Heart right ventricle (tissue), 16 donors: Measurements from ENCODE around the gene TRIM36. TPM values are rescaled to one million over a fixed set of nuclear protein-coding genes. Genes with fewer than 3 reads are reported as not detected.
A peak's percentile ranks its signal among the peaks of the same experiment; 100 is the strongest.

Experiments
- ATAC-seq, 8 donors: fragments of 200-7000 bp; cut with Tn5 transposase; one replicate each; pipeline ENCODE4 v1.9.1; 2020; ENCODE audit warnings: mild to moderate bottlenecking in 8 of 8, moderate library complexity in 8 of 8, moderate number of reproducible peaks in 1 of 8
- DNase-seq, 2 donors: peaks; one replicate each; pipeline ENCODE4 v3.0.0-alpha.2; 2020
- H3K27ac ChIP-seq, 10 donors: fragments of 200-600 bp; sonication (generic) in 2 of 10; one replicate each; pipeline versions ENCODE4 v1.5.0 to v1.8.0; 2020 to 2022; ENCODE audit warnings: mild to moderate bottlenecking in 3 of 10
- H3K27me3 ChIP-seq, 7 donors: fragments of 200-600 bp; one replicate each; pipeline ENCODE4 v1.8.0; 2021 to 2022; ENCODE audit warnings: mild to moderate bottlenecking in 2 of 7
- H3K36me3 ChIP-seq, 9 donors: fragments of 200-600 bp; sonication (generic) in 1 of 9; one replicate each; pipeline versions ENCODE4 v1.5.0 to v1.8.0; 2020 to 2022; ENCODE audit warnings: mild to moderate bottlenecking in 2 of 9
- H3K4me1 ChIP-seq, 9 donors: fragments of 200-600 bp; sonication (generic) in 1 of 9; one replicate each; pipeline versions ENCODE4 v1.5.0 to v1.8.0; 2020 to 2022; ENCODE audit warnings: mild to moderate bottlenecking in 4 of 9
- H3K4me3 ChIP-seq, 10 donors: fragments of 200-600 bp; sonication (generic) in 2 of 10; one replicate each; pipeline versions ENCODE4 v1.5.0 to v1.8.0; 2020 to 2022; ENCODE audit warnings: mild to moderate bottlenecking in 7 of 10, moderate library complexity in 2 of 10
- H3K9me3 ChIP-seq, 11 donors: fragments of 200-600 bp in 10 of 11; sonication (generic) in 2 of 11; one replicate each; pipeline versions ENCODE4 v1.5.0 to v1.8.0; 2013 to 2022; ENCODE audit warnings: mild to moderate bottlenecking in 2 of 11, control low read depth in 1 of 11, moderate library complexity in 1 of 11
- CTCF ChIP-seq, 9 donors: fragments of 200-600 bp; sonication (generic) in 2 of 9; IDR thresholded peaks; one replicate each; pipeline versions ENCODE4 v1.5.0 to v1.8.0; 2021 to 2022; ENCODE audit warnings: antibody characterized with exemption in 9 of 9, mild to moderate bottlenecking in 5 of 9, moderate library complexity in 1 of 9
- WGBS, 2 donors: extraction: QIAGEN DNeasy Blood & Tissue Kit; methylation state at CpG; one replicate each; pipeline ENCODE4 v1.1.7; 2013; ENCODE audit warnings: inconsistent platforms in 1 of 2; 5-methylcytosine and 5-hydroxymethylcytosine counted together
- intact Hi-C, 10 donors: fragments of 100-400 bp; cut with DNase I; formaldehyde crosslinking; loops; one replicate each; pipeline versions ENCODE4 v1.11.1 to v1.14.2; 2022
- polyA plus RNA-seq, 2 donors: library from polyadenylated mRNA; stranded (reverse); fragments of 200-250 nt; gene quantifications; one replicate each; pipeline ENCODE4 v1.2.3, GENCODE V29; 2013
- total RNA-seq, 10 donors: library from RNA; stranded (reverse); fragmentation: NEBNext Ultra II Directional in 3 of 10; extraction: Animal tissue kit (Norgen Biotek cat#: 25700) in 3 of 10; gene quantifications; one replicate each; pipeline versions ENCODE4 v1.2.1 to v1.2.4, GENCODE V29; 2021 to 2023
- donor health status: Arrhythmogenic right ventricular cardiomyopathy.
- donor health status: ischemic (EF 13 %, LVEDD 7.1; RV severe dilation, severe dysfunction).
- donor health status: healthy with polysubstance abuse.
- donor health status: DM: no; HTN: yes; CAD: no.
- donor health status: DM: no; HTN: no; CAD: no.
- donor health status: ischemic (EF 25% LVEDD 6.9; RV normal size, moderate dysfunction).
- donor health status: ischemic (EF 25% LVEDD 5.7; RV mildly dilated, moderate dysfunction).
- donor health status: healthy.
- donor health status: DM: yes; HTN: yes; CAD: no.
- donor health status: Ischemic cardiomyopathy.
- donor health status: ischemic (EF 35%, LVEDD 5.7; RV mildly dilated, moderate dysfunction).
- donor health status: nonischemic (EF 11% LVEDD 7.7; RV severe dilation, severe dysfunction).
- donor health status: DM: yes; HTN: yes; CAD: no.
- donor health status: PGD.
- donor health status: ischemic (EF 29% LVEDD 5.4; RV normal size, mild dysfunction).
- donor health status: nonischemic (EF 23%, LVEDD 6.1; RV moderate dilation, normal function).

TRIM36 gene
- total and polyA plus RNA-seq, 12 donors: 0.06 to 2.2 (median 0.35) TPM

GRCh38 chr5:115179030-115179393 lies 9.3 kb upstream of the TRIM36 start:
- ATAC-seq: peak in 4 of 8 donors; percentile 11 to 44 (median 38)
- TF ChIP-seq CTCF (IDR thresholded peaks at IDR 0.05): no peak

GRCh38 chr5:115170929-115171510 lies 1.3 kb upstream of the TRIM36 start:
- H3K27ac ChIP-seq: no peak overlapping the region
- ATAC-seq (no peak), DNase-seq (no peak)
- peak overlapping the region in 9 of 10 donors; percentile 64 to 90 (median 80) for H3K4me3 ChIP-seq
- intact Hi-C loops: no loop called here
- H3K27me3 ChIP-seq: peaks cover 0 to 93% (median 61%) of the 10 kb centered on the region in 7 donors
- no peak for TF ChIP-seq CTCF (IDR thresholded peaks at IDR 0.05)
- 22 to 23% methylated on average over 16 of the region's 16 CpGs for WGBS, 2 donors
- H3K9me3 ChIP-seq: peaks cover 0 to 3% (median 0%) of the 10 kb centered on the region in 11 donors
- no peaks in the 10 kb centered on the region for H3K36me3 ChIP-seq
- H3K4me1 ChIP-seq: peaks cover 7 to 25% (median 22%) of the 10 kb centered on the region in 9 donors

More at GRCh38 chr5:115179030-115179393, 9.3 kb upstream of the TRIM36 start:
- peaks cover 11 to 21% (median 17%) of the 10 kb centered on the region in 9 donors for H3K4me1 ChIP-seq
- intact Hi-C loops: no loop called here
- no peak for DNase-seq
- H3K27me3 ChIP-seq: peaks cover 34 to 97% (median 66%) of the 10 kb centered on the region in 7 donors
- H3K4me3 ChIP-seq: peak overlapping the region in 6 of 10 donors; percentile 37 to 60 (median 54)
- WGBS, 2 donors: 25 to 30% methylated on average over 30 of the region's 30 CpGs
- H3K36me3 ChIP-seq: no peaks in the 10 kb centered on the region
- H3K9me3 ChIP-seq: no peaks in the 10 kb centered on the region
- no peak overlapping the region for H3K27ac ChIP-seq

- Histone ChIP-seq H3K9me3 (peaks cover 0 to 3% (median 0%) of the 10 kb centered on the region in 11 donors), H3K27ac (peak overlapping the region in 1 of 10 donors; percentile 2), H3K4me1 (peaks cover 7 to 25% (median 22%) of the 10 kb centered on the region in 9 donors), H3K36me3 (no peaks in the 10 kb centered on the region), H3K4me3 (peak overlapping the region; percentile 64 to 90 (median 78)), H3K27me3 (peaks cover 0 to 89% (median 68%) of the 10 kb centered on the region in 7 donors)
- intact Hi-C loops: no loop called here
- ATAC-seq (peak; percentile 52 to 83 (median 65)), DNase-seq (no peak)
- no peak for TF ChIP-seq CTCF (IDR thresholded peaks at IDR 0.05)
- WGBS, 2 donors: 0 to 1% methylated on average over 58 to 69 of the region's 69 CpGs
These were observed 623 bp upstream of the TRIM36 start for GRCh38 chr5:115170134-115170928.

DNA sequence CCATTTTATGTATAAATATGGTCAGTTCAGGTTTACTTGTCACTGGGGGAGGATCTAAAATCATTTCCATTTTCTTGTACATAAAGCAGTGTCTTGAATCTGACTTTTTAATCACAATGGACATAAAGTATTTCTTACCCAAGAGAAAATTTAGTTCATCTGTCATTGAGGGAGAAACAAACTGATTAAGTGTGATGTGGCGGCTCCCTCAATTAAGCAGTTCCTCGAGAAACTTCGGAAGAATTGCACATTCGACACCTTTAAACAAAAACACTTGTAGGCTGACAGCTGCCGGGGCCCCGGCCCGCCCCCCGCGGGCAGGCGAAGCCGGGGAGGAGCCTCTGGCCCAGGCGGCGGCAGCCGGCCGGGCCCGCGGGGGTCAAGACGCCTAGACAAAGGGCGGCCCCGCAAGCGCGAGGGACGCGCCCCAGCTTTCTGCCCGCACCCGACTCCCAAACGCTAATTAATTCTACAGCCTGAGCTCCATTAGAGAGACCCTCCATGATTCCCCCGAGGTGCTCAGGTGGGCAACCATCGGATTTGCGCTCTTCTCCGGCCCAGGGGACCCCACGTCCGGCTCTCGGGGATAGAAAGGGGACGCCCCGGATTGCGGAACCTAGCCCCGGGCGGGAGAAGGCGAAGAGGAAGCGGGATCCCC lies 750 bp downstream of the TRIM36 start:
- no peaks in the 10 kb centered on the region for H3K36me3 ChIP-seq
- peak overlapping the region; percentile 64 to 90 (median 78) for H3K4me3 ChIP-seq
- peak in 4 of 8 donors; percentile 10 to 23 (median 18) for ATAC-seq
- H3K27me3 ChIP-seq: peaks cover 0 to 90% (median 79%) of the 10 kb centered on the region in 7 donors
- peaks cover 7 to 25% (median 22%) of the 10 kb centered on the region in 9 donors for H3K4me1 ChIP-seq
- peak overlapping the region in 1 of 10 donors; percentile 39 for H3K27ac ChIP-seq
- TF ChIP-seq CTCF (IDR thresholded peaks at IDR 0.05): no peak
- intact Hi-C loops: no loop called here
- WGBS, 2 donors: 2% methylated on average over 41 of the region's 41 CpGs
- H3K9me3 ChIP-seq: peaks cover 0 to 3% (median 0%) of the 10 kb centered on the region in 11 donors
- DNase-seq: no peak
